ENCODE measurements around the gene VAPB. TPM values are rescaled to one million over a fixed set of nuclear protein-coding genes. Genes with fewer than 3 reads are reported as not detected.

VAPB gene
- total and polyA plus RNA-seq, 10 of the 15 experiments (the other 5 are each of a cell fraction or from before 2014, with no cell fraction given), result 3.2 to 28.6 (median 20.5) TPM

DNA sequence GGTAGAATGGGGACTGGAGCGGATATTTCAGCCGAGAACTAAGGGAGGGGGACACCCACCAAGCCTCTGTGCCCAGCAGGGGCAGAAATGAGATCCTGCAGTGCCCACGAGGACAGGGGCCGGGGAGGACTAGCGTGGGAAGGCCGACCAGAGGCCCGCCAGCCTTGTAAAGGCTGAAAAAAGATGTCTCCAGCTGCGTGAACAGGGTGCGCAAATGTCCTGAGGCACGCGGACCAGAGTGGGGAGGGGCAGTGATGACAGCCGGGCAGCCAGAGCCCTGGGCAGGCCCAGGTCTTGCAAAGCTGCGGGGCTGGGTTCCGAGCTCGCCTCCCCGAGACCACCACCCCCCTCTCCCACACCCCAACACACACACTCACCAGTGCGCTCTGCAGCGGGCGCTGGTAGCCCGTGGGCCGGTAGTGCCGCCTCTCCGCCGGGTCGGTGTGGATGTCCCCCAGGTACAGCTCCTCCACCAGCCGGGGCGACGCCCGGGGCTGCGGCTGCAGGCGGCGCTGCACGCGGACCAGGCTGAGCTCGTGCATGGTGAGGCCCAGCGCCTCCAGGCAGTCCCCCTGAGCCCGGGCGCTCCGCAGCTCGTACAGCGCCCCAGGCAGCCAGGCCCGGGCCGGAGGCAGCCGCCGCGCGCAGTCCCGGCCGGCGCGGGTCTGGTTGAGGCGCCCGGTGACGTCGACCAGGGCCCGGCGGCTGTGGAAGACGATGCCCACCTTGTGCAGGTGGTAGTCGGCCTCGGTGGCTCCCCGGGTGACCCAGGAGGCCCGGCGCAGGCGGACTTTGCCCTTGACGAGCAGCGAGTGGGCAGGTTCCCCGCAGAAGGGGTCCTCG is 77.9 kb downstream of the VAPB start:
- no peak overlapping the region for H3K9ac ChIP-seq (ENCODE audit: control insufficient read depth, insufficient read depth, low read length)

More for the DNA sequence above, 77.9 kb downstream of the VAPB start:
- Histone ChIP-seq H3K4me1 (ENCODE audit: control insufficient read depth, insufficient read depth, low read length) (no peaks in the 10 kb centered on the region), H3K79me2 (ENCODE audit: control insufficient read depth, insufficient read depth, low read length) (no peaks in the 10 kb centered on the region), H3K36me3 (ENCODE audit: control insufficient read depth in 2 of 2, insufficient read depth in 2 of 2, low read length in 1 of 2) (no peaks in the 10 kb centered on the region), H3K27me3 (replicated peaks in 1 of 2; ENCODE audit: control insufficient read depth in 2 of 2, insufficient read depth in 2 of 2, low read length in 1 of 2) (no peaks in the 10 kb centered on the region), H2AFZ (ENCODE audit: control insufficient read depth, low read depth, low read length) (no peak overlapping the region), H3K27ac (ENCODE audit: control insufficient read depth, insufficient read depth) (no peak overlapping the region), H3K4me2 (ENCODE audit: control insufficient read depth, insufficient read depth) (no peak overlapping the region), H3K4me3 (no peak overlapping the region), H3K9me3 (replicated peaks; ENCODE audit: control insufficient read depth, insufficient read depth, low read length) (no peaks in the 10 kb centered on the region), H4K20me1 (ENCODE audit: control insufficient read depth, insufficient read depth) (no peaks in the 10 kb centered on the region)
- no peak for TF ChIP-seq CEBPB (IDR thresholded peaks at IDR 0.05; ENCODE audit: borderline replicate concordance in 1 of 2, low read depth in 2 of 2, low read length in 2 of 2)
- TF ChIP-seq, protein P1, sequence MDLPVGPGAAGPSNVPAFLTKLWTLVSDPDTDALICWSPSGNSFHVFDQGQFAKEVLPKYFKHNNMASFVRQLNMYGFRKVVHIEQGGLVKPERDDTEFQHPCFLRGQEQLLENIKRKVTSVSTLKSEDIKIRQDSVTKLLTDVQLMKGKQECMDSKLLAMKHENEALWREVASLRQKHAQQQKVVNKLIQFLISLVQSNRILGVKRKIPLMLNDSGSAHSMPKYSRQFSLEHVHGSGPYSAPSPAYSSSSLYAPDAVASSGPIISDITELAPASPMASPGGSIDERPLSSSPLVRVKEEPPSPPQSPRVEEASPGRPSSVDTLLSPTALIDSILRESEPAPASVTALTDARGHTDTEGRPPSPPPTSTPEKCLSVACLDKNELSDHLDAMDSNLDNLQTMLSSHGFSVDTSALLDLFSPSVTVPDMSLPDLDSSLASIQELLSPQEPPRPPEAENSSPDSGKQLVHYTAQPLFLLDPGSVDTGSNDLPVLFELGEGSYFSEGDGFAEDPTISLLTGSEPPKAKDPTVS (IDR thresholded peaks at IDR 0.05; ENCODE audit: low read depth, low read length), result no peak
- TF ChIP-seq JUNB (IDR thresholded peaks at IDR 0.05), result no peak
- TF ChIP-seq KLF5 (IDR thresholded peaks at IDR 0.05; ENCODE audit: partially characterized antibody), result no peak
- RAD21 ChIA-PET (ENCODE audit: unreplicated experiment), result no interaction called here
- FAIRE-seq (no peak), ATAC-seq (no peak), DNase-seq (ENCODE audit: low read depth, low spot score) (no peak)
- CTCF ChIA-PET, result no interaction called here
- SMC1A ChIA-PET (ENCODE audit: uncharacterized antibody, unreplicated experiment), result no interaction called here
- WGBS (ENCODE audit: insufficient coverage, insufficient replicate concordance, low lambda C conversion rate, missing lambda C conversion rate), result 89% methylated on average over 47 of the region's 68 CpGs
- in situ Hi-C loops (cut with MboI), result loop anchor here (25.0 kb wide), 1 partner anchor 170 kb away; no protein-coding TSS in a partner anchor
- no TSS peak for BruUV-seq (replicated peaks)
- POLR2A ChIA-PET, result no interaction called here
- intact Hi-C loops (cut with micrococcal nuclease; ENCODE audit: unreplicated experiment), result no loop called here
